AML-193 (cell line): ENCODE data around the gene FKBP2.

Experiments
- DNase-seq, 2 experiments: peaks; one replicate each; lab custom pipeline; 2025; lab: John Stamatoyannopoulos, UW

Gene FKBP2

DNA sequence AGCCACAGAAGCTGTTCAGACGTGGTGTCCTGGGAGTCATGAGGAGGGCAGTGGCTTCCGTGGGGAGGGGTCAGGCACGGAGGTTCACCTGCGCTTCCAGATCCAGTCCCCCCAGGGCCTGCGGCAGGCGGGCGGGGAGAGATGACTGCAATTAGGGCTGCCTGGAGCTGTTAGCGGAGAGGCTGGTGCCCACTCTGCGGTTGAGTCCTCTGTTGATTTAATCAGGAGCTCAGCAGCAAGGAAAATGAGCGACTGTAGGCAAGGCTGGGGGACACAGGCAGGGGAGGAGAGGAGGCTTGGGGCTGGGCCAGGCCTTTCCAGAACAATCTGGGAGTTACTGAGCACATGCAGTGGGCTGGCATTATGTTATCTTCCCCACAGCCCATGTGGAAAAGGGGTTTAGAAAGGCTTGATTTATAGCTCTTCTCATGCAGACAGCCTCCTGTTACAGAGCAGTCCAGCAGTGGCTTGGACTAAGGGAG, 23.5 kb downstream of the FKBP2 start:
- no peak for DNase-seq

DNA sequence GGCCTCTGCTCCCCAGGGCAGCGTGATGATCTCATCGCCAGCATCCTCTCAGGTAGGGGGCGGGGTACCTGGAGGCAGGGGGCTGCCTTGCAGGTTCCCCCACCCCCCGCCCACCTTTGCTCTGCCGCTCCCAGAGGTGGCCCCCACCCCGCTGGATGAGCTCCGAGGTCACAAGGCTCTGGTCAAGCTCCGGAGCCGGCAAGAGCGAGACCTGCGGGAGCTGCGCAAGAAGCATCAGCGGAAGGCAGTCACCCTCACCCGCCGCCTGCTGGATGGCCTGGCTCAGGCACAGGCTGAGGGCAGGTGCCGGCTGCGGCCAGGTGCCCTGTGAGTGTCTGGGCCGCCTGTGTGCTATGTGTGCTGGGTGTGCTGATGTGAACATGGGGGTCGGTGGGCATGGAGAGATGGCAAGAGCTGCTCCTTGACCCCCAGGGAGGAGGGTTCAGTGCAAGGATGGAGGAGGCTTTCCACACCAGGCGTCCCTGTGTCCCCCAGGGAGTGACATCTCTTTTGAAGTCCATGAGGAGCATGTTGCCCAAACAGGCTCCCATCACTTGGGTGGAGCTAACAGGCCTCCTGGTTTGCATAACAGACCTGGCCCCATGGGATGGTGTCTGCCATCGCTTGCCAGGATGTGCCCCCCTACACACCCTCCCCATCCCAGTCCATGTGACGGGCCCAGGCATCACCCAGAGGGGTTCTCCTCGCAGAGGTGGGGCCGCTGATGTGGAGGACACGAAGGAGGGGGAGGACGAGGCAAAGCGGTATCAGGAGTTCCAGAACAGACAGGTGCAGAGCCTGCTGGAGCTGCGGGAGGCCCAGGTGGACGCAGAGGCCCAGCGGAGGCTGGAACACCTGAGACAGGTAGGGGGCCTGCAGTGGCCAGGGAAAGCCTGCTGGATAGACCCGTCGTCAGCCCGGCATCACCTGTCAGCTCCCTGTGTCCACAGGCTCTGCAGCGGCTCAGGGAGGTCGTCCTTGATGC, 24.6 kb downstream of the FKBP2 start:
- no peak for DNase-seq

GRCh38 chr11:64266339-64266738, 25.4 kb downstream of the FKBP2 start:
- DNase-seq, result no peak

DNA sequence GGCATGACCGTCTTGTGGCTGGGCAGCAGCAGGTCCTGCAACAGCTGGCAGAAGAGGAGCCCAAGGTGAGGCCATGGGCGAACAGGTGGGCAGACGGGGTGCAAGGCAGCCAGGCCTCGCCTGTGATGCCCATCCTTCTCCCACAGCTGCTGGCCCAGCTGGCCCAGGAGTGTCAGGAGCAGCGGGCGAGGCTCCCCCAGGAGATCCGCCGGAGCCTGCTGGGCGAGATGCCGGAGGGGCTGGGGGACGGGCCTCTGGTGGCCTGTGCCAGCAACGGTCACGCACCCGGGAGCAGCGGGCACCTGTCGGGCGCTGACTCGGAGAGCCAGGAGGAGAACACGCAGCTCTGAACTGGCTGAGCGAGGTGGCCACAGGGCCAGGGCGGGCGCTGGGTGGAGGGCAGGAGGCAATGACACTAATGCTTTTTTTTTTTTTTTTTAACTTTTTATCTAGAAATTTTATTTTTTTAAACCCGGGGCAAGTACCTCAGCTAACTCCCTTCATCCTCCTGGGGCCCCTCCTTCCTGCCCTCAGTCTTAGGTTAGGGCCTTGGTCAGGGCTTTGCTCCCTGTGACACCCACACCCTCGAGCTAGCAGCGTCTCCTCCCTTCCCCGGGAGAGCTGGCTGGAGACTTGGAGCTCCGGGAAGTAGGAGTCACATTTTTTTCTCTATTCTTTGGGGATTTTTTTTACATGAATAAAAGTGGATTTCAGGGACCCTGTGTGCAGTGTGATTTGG, 26.5 kb downstream of the FKBP2 start:
- DNase-seq, result no peak

- no peak for DNase-seq
Observed at GRCh38 chr11:64268025-64268892, 27.4 kb downstream of the FKBP2 start.

GRCh38 chr11:64268893-64269539, 28.1 kb downstream of the FKBP2 start:
- peak; percentile 31 to 39 for DNase-seq

DNA sequence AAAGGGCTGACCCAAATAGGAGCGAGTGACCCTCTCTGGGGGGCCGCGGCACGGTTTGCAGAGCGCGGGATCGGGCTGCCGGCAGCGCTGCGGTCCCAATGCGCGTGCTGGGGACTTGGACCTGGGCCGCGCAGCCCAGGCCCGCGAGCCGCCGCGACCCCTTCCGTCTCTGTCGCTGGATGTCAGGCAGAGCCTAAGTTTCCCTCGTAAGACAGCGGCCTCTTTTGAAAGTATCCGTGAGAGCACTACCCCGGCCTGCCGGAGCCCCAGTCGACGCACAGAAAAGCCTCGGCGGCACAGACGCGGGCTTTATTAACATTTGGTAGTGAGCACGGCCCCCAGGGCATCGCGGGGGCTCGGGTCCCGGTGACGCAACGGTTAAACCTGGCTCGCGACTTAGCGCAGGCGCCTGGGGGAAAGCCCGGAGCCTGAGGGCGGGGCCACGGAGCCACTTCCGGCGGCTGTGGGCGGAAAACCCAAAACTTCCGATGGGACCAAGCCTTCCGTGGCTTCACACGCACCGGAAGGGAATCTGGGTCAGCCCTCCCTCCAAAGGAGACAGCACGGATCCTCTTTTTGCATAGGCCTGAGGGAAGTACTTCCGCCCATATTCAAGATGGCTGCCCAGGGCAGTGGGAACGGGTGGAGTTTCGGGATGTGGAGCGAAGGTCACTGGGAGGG, 28.8 kb downstream of the FKBP2 start:
- peak; percentile 94 to 97 for DNase-seq

DNA sequence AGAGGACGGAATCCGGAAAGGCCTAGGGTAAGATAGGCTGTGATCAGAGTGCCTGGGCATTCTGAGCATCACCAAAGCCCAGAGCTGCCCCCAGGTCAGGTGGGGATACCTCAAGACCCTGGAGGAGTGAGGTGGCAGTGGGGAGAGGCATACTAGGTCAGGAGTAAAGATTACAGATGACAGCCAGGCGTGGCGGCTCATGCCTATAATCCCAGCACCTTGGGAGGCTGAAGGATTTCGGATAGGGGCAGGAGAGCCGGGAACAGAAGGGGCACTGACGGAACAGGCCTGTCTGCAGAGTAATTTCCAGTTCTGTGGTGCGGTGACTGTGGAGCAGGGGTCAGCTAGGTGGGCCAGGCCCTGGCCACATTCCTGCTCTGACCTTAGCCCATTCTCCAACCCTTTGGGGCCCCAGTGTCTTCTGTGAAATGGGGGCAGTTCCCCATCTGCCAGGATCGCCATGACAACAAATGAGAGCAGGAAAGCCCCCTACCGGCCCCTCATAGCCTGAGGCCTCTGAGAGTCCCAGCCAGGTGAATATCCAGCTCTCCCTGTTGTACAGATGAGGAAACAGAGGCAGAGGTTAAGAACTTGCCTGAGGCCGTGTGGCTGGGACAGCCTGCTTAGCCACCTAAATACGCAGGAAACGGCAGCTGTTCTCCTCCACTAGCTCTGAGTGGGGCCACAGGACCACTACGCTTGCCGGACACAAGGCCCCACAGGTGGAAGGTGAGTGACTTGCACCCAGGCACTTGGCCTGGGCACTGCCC, 34.3 kb downstream of the FKBP2 start:
- DNase-seq, result no peak

DNA sequence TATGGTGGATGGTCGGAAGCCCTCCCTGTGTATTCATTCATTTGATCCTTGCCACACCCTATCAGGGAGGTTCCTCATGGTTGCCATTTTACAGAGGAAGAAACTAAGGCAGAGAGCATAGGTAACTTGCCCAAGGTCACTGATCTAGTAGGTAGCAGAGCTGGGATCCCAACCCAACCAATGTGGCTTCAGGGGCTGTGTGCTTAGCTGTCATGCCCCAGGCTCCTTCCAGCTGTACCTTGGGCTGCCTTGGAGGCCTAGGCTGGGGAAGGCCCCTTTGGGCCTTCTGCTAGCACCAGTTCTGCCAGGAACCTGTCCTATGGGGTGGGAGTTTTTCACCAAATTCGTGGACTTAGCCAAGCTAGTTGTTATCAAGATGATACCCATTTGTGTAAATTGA, 34.9 kb downstream of the FKBP2 start:
- no peak for DNase-seq

DNA sequence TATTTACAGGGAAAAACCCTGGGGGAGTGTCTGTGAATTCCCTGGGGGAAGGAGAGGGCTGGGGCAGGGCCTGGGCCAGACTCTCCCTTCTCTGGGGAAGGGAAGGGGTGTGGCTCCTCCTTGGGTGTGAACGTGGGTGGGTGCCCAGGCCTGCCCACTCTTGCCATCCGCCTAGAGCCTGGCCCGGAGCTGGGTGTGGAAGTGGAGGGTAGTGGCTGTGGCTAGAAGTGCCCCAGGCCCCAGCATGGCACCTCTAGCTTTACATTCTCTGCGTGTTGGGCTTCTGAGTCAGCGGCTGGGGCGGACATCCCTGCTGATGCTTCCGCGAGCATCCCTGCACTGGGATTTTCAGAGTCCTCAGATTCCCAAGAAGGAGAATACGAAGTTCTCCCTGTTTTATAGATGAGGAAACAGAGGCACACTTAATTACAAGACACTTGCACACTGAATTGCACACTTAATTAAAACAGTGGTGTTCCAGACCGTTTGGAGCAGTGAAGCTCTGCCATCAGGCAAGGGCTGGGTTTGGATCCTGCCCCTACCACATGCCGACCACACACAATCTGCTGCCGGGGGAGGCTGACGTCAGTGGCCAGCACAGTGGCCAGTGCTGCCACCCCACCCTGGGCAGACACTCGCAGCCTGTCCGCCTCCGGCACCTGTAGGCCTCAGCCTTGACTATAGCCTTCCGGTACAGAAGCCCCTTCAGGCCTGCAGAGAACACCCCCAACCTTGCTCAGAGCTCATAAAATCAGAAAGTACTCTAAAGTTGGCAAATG, 35.9 kb downstream of the FKBP2 start:
- DNase-seq, result no peak

DNA sequence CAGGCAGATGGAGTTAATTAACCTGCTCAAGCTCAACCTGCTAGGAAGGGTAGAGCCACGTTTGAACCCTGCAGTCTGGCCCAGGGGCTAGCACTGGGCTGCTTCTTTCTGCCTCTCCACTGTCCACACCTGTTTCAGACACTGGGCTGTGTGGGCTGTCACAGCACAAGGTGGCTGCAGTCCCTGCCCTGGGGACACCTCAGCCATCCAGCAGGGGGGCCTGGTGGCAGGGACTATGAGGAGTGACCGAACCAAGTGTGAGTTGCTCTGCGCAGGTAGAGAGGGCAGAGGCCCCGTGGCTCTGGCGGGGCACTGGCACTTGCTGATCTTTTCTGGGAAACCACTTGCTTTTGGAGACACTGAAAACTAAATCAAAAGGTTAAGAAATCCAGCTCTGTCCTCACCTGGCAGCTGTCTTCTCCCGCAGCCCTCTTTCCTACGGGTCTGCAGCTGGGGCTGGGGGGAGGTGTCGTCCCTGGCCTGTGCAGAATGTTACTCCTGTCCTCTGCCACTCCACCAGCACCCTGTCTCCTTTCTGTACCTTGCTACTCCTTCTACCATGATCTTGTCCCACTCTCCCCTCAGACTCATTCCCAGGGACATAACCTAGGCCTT, 37.8 kb downstream of the FKBP2 start:
- no peak for DNase-seq

DNA sequence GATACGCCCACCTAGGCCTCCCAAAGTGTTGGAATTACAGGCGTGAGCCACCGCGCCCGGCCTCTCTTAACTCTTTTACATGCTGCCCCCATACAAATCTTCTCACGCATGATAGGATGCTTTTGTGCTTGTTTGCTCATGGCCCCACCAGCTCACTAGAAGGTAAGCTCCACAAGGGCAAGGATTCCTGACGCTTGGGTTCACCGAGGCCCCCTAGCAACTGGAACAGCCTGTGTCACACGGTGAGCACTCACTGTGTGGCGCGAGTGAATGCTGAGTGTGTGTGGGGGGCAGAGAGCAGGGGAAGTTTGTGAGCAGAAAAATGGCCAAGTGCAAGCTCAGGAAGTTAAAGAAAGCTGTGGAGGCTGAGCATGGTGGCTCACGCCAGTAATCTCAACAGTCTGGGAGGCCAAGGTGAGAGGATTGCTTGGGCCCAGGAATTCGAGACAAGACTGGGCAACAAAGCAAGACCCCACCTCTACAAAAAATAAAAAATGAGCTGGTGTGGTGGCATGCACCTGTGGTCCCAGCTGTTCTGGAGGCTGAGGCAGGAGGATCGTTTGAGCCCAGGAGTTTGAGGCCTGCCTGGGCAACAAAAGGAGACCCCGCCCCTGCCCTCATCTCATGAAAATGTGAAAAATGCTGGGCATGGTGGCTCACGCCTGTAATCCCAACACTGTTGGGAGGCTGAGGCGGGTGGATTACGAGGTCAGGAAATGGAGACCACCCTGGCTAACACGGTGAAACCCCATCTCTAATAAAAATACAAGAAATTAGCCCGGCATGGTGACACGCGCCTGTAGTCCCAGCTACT, 41.3 kb downstream of the FKBP2 start:
- no peak for DNase-seq

DNA sequence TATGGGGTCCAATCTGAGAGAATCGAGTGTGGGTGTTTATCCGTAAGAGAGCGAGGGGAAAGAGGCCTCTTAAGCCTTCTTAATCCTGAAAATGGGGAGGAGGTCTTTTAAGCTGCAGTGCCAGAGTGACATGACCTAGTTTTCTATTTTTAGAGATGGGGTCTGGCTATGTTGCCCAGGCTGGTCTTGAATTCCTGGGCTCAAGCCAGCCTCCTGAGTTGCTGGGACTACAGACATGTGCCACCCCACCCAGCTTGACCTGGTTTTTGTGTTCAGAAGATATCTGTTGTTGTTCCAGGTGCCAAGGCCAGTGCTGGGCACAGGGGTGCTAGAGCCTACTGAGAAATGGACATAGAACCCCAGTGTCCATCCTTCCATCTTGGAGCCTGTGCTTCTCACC, 42.2 kb downstream of the FKBP2 start:
- no peak for DNase-seq

- DNase-seq, result peak; percentile 86
Observed at GRCh38 chr11:64284048-64284961, 43.4 kb downstream of the FKBP2 start, which contains the start of gene BAD. Gene BAD, minus strand, starts transcription at chr11:64284665. Its CDS starts 297 bp downstream, at chr11:64284368.

GRCh38 chr11:64284962-64285884, 44.3 kb downstream of the FKBP2 start, which contains the start of gene GPR137:
Gene GPR137, plus strand, starts transcription at chr11:64285848. Its CDS starts 677 bp downstream, at chr11:64286525.
- peak; percentile 48 to 63 for DNase-seq
